GM12873 (cell line): ENCODE measurements around the gene C2CD3.

Experiments
- TF ChIP-seq, protein P1 (sequence below): IDR thresholded peaks from 2 replicates; pipeline ENCODE4 v1.5.1; 2012; ENCODE audit warnings: low read depth, mild to moderate bottlenecking, moderate library complexity, low read length, control low read depth; ENCODE audit not compliant: insufficient read depth; ENCODE audit errors: missing control alignments

Gene C2CD3

DNA sequence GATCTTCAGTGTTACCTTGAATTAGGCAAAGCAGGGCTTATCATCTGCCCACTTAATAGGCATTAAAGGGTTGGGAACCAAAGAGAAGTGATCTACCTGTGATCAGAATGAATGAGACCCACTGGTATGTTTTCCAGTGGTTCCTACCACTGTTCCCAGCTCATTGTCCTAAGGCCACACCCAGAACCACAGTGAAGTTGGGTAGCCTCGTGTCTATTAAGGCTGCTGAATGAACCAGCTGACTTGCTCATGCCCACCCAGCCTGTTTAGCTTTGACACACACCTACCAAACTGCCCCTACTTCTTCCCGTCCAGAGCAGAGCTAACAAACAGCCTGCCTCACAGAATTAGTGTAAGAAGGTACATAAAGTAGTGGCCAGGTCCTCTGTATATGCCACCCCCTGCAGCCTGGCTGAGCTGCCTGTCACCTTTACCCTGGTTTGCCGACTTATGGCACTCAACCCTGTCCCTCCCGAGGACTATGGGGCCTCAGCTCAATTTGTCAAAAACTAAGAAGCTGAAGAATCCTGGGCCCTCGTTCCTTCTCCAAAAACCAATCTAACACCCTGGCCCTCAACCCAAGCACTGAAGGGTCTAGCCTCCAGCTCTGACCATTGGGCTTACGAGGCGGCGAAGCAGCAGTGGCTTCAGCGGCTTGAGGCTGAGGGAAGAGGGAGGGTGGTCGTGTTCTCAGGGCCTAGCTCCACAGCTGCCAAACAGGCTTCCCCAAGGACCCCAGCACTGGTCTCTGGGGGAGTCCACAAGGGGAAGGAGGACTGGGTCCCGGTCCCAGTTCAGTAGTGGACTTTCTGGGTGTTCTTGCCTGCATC lies 198.0 kb downstream of the C2CD3 start:
- TF ChIP-seq, protein P1, sequence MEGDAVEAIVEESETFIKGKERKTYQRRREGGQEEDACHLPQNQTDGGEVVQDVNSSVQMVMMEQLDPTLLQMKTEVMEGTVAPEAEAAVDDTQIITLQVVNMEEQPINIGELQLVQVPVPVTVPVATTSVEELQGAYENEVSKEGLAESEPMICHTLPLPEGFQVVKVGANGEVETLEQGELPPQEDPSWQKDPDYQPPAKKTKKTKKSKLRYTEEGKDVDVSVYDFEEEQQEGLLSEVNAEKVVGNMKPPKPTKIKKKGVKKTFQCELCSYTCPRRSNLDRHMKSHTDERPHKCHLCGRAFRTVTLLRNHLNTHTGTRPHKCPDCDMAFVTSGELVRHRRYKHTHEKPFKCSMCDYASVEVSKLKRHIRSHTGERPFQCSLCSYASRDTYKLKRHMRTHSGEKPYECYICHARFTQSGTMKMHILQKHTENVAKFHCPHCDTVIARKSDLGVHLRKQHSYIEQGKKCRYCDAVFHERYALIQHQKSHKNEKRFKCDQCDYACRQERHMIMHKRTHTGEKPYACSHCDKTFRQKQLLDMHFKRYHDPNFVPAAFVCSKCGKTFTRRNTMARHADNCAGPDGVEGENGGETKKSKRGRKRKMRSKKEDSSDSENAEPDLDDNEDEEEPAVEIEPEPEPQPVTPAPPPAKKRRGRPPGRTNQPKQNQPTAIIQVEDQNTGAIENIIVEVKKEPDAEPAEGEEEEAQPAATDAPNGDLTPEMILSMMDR = no peak

GRCh38 chr11:73972187-73972586 lies 198.6 kb downstream of the C2CD3 start:
- TF ChIP-seq, protein P1 = no peak

- TF ChIP-seq, protein P1 = no peak
Measured at GRCh38 chr11:73971175-73971719, 199.6 kb downstream of the C2CD3 start.

DNA sequence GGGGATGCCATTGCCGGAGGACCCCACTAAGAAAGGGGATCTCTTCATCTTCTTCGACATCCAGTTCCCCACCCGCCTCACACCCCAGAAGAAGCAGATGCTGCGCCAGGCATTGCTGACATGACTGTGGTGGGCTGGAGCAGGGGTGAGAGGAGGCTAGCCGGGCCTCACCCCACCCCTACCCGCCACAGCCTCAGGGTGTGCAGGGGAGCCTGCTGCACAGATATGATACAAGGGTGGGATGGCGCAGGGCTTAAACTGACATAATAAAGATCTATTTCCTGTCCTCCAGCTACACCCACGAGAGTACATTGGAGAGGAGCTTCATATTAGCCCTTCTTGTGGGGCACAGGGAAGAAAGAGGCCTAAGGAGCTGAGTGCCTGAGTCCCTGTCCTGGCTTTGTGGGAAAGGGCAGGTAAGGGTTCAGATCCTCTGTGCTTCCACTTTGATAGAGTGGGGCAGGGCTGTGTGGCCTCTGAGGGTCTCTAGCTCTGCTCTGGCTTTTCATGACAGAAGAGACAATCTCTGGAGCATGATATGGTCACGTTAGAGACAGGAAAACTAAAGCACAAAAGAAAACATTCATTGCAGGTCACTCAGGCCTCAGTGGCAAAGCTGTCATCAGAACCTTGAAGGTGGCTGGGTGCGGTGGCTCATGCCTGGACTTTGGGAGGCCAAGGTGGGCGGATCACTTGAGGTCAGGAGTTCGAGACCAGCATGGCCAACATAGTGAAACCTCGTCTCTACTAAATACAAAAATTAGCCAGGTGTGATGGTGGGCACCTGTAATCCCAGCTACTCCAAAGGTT lies 200.6 kb downstream of the C2CD3 start:
- TF ChIP-seq, protein P1 = no peak

DNA sequence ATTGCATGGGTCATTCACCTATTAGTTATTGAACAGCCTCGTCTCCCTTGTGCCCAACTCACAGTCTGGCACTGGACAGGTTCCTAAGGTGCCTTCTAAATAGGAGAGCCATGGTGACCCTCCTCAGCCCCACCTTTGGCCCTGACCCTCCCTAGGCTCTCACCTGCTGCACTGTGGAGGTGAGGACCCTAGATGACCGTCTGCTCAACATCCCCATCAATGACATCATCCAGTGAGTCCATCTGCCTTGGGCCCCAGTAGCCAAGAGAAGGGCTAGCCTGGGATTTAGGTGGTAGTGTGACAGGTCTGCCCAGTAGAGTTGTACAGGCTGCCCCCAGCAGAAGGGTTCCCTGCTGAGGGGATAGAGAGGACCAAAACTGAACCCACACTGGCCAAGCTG lies 201.7 kb downstream of the C2CD3 start:
- TF ChIP-seq, protein P1 = no peak

GRCh38 chr11:73968356-73968966 lies 202.3 kb downstream of the C2CD3 start:
- TF ChIP-seq, protein P1 = no peak

GRCh38 chr11:73965764-73966121 lies 205.1 kb downstream of the C2CD3 start:
- TF ChIP-seq, protein P1 = no peak
